ENCODE measurements around the gene EIF3K.
"Not testable (repeated sequence)": the region's sequence is repeated elsewhere in the genome, so short reads cannot be mapped to it uniquely, and the experiment has no call there.

Gene EIF3K

GRCh38 chr19:38577826-38578225 lies 41.2 kb upstream of the EIF3K start:
- H3K4me2 ChIP-seq (ENCODE audit: low read depth, low read length), result no peak overlapping the region
- no peak overlapping the region for H3K4me3 ChIP-seq (ENCODE audit: low read length)
- TF ChIP-seq EZH2phosphoT487 (IDR thresholded peaks at IDR 0.05; ENCODE audit: low read length), result no peak
- TF ChIP-seq EZH2 (optimal IDR thresholded peaks at IDR 0.05; ENCODE audit: low read depth, low read length), result no peak
- TF ChIP-seq CTCF (IDR thresholded peaks at IDR 0.05; ENCODE audit: low read length), result no peak
- no peak for DNase-seq
- H3K9me3 ChIP-seq (replicated peaks; ENCODE audit: insufficient read depth, low read length), result no peaks in the 10 kb centered on the region
- no peak overlapping the region for H3K27ac ChIP-seq (ENCODE audit: low read length)
- no peak overlapping the region for H3K9ac ChIP-seq (ENCODE audit: low read length)
- H3K36me3 ChIP-seq (replicated peaks; ENCODE audit: insufficient read depth, low read length), result no peaks in the 10 kb centered on the region
- no peaks in the 10 kb centered on the region for H3F3A ChIP-seq (ENCODE audit: insufficient read depth, low read length)
- peaks cover 24% of the 10 kb centered on the region; the same call in 1 of the 2 replicates for H3K27me3 ChIP-seq (replicated peaks; ENCODE audit: insufficient read depth, low read length)
- no peaks in the 10 kb centered on the region for H3K4me1 ChIP-seq (ENCODE audit: low read length)
- no peak overlapping the region for H2AFZ ChIP-seq (ENCODE audit: low read length)
- H3K79me2 ChIP-seq (ENCODE audit: low read length), result no peaks in the 10 kb centered on the region
- H3K9me2 ChIP-seq (replicated peaks; ENCODE audit: insufficient read depth, low read length), result no peaks in the 10 kb centered on the region
- H4K20me1 ChIP-seq (ENCODE audit: insufficient read depth, low read length), result no peaks in the 10 kb centered on the region

DNA sequence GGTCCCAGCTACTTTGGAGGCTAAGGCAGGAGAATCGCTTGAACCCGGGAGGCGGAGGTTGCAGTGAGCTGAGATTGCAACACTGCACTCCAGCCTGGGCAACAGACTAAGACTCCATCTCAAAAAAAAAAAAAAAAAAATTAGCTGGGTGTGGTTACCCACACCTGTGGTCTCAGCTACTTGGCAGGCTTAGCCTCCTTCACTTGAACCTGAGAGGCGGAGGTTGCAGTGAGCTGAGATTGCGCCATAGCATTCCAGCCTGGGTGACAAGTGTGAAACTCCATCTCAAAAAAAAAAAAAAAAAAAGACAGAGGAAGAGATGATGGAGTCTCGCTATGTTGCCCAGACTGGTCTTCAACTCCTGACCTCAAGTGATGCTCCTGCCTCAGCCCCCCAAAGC lies 39.7 kb upstream of the EIF3K start:
- not testable (repeated sequence) for H3K79me2 ChIP-seq (ENCODE audit: low read length); H3F3A ChIP-seq (ENCODE audit: insufficient read depth, low read length); H3K36me3 ChIP-seq (replicated peaks; ENCODE audit: insufficient read depth, low read length); H3K4me3 ChIP-seq (ENCODE audit: low read length); H3K4me1 ChIP-seq (ENCODE audit: low read length); H3K27ac ChIP-seq (ENCODE audit: low read length); H3K9ac ChIP-seq (ENCODE audit: low read length); H3K9me2 ChIP-seq (replicated peaks; ENCODE audit: insufficient read depth, low read length); H2AFZ ChIP-seq (ENCODE audit: low read length); H3K9me3 ChIP-seq (replicated peaks; ENCODE audit: insufficient read depth, low read length); H3K4me2 ChIP-seq (ENCODE audit: low read depth, low read length); H4K20me1 ChIP-seq (ENCODE audit: insufficient read depth, low read length); DNase-seq
- peaks cover 24% of the 10 kb centered on the region; the same call in 1 of the 2 replicates for H3K27me3 ChIP-seq (replicated peaks; ENCODE audit: insufficient read depth, low read length)

GRCh38 chr19:38580080-38580479 lies 38.9 kb upstream of the EIF3K start:
- Histone ChIP-seq H4K20me1 (ENCODE audit: insufficient read depth, low read length) (no peaks in the 10 kb centered on the region), H3K4me1 (ENCODE audit: low read length) (peaks cover 5% of the 10 kb centered on the region), H3F3A (ENCODE audit: insufficient read depth, low read length) (peaks cover 7% of the 10 kb centered on the region), H3K27me3 (replicated peaks; ENCODE audit: insufficient read depth, low read length) (peaks cover 24% of the 10 kb centered on the region; the same call in 1 of the 2 replicates), H3K27ac (ENCODE audit: low read length) (no peak overlapping the region), H3K36me3 (replicated peaks; ENCODE audit: insufficient read depth, low read length) (no peaks in the 10 kb centered on the region), H2AFZ (ENCODE audit: low read length) (no peak overlapping the region), H3K9me2 (replicated peaks; ENCODE audit: insufficient read depth, low read length) (no peaks in the 10 kb centered on the region), H3K4me2 (ENCODE audit: low read depth, low read length) (no peak overlapping the region), H3K9me3 (replicated peaks; ENCODE audit: insufficient read depth, low read length) (no peaks in the 10 kb centered on the region), H3K4me3 (ENCODE audit: low read length) (no peak overlapping the region), H3K79me2 (ENCODE audit: low read length) (no peaks in the 10 kb centered on the region), H3K9ac (ENCODE audit: low read length) (no peak overlapping the region)
- no peak for DNase-seq
- TF ChIP-seq EZH2phosphoT487 (IDR thresholded peaks at IDR 0.05; ENCODE audit: low read length), result no peak
- no peak for TF ChIP-seq EZH2 (optimal IDR thresholded peaks at IDR 0.05; ENCODE audit: low read depth, low read length)
- TF ChIP-seq CTCF (IDR thresholded peaks at IDR 0.05; ENCODE audit: low read length), result no peak

DNA sequence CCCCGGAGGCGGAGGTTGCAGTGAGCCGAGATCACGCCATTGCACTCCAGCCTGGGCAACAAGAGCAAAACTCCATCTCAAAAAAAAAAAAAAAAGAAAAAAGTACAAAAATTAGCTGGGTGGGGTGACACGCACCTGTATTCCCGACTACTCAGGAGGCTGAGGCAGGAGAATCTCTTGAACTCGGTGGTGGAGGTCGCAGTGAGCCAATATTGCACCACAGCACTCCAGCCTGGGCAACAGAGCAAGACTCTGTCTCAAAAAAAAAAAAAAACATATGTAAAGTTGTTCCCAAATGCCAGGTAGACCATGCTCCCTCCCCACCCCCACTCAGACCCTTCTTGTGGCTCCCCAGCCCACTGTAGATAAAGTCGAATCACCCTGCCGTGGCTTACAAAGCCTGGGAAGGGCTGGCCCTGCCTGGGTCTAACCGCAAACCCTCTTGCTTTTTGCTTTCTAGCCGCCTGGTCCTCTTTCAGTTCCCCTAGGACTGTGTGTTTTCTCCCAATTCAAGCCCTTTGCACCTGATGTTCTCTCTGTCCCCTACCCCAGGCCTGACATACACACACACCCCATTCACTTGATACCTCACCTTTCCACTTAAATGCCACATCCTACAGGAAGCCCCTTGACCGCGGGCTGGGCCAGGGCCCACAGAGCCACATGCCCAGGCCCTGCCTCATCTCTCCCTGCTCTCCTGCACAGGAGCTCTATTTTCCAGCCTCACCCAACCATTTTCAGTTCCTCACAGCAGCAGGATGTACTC lies 35.6 kb upstream of the EIF3K start:
- 0 out of 2 replicates have a peak overlapping the region, but pooled peaks have one; percentile 1 for H2AFZ ChIP-seq (ENCODE audit: low read length)
- peak; percentile 66 for DNase-seq
- H3K9ac ChIP-seq (ENCODE audit: low read length), result no peak overlapping the region
- peaks cover 7% of the 10 kb centered on the region for H3F3A ChIP-seq (ENCODE audit: insufficient read depth, low read length)
- H3K4me3 ChIP-seq (ENCODE audit: low read length), result no peak overlapping the region
- H3K4me2 ChIP-seq (ENCODE audit: low read depth, low read length), result peak overlapping the region; percentile 18
- peak overlapping the region; percentile 22; the same call in 1 of the 2 replicates for H3K27ac ChIP-seq (ENCODE audit: low read length)
- H3K27me3 ChIP-seq (replicated peaks; ENCODE audit: insufficient read depth, low read length), result 0 out of 2 replicates have a peak, but pooled peaks cover 16% of the 10 kb centered on the region
- no peaks in the 10 kb centered on the region for H3K9me2 ChIP-seq (replicated peaks; ENCODE audit: insufficient read depth, low read length)
- TF ChIP-seq CTCF (IDR thresholded peaks at IDR 0.05; ENCODE audit: low read length) (no peak), EZH2phosphoT487 (IDR thresholded peaks at IDR 0.05; ENCODE audit: low read length) (no peak), EZH2 (optimal IDR thresholded peaks at IDR 0.05; ENCODE audit: low read depth, low read length) (no peak)
- no peaks in the 10 kb centered on the region for H3K79me2 ChIP-seq (ENCODE audit: low read length)
- H3K9me3 ChIP-seq (replicated peaks; ENCODE audit: insufficient read depth, low read length), result no peaks in the 10 kb centered on the region
- H3K4me1 ChIP-seq (ENCODE audit: low read length), result peaks cover 5% of the 10 kb centered on the region
- H4K20me1 ChIP-seq (ENCODE audit: insufficient read depth, low read length), result no peaks in the 10 kb centered on the region
- no peaks in the 10 kb centered on the region for H3K36me3 ChIP-seq (replicated peaks; ENCODE audit: insufficient read depth, low read length)
